ENCODE measurements around the gene ZER1.
A peak's percentile ranks its signal among the peaks of the same experiment; 100 is the strongest.

Gene ZER1

DNA sequence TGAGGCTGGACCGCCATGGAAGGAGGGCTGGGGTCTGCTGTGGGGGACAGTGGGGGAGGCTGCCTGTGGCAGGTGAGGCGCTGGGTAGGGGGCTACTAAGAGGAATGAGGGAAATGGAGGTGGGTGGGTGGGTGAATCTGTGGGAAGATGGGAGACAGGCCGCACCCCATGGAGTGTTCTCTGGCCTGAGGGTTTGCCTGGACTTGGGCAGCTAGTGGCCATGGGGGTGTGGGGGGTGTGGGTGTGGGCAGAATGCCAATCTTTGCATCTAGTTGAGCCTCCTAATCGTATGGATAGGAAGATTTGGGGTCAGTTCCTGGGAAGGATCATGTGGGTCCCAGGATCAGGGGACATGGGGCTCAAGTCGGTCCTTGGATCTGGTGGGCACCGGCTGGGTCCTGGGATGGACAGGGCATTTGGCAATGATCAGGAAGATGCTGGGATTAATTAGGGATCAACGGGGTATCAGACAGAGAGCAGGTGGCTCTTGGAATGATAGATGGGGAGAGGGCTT lies 48.3 kb downstream of the ZER1 start:
- 46% methylated on average over 7 of the region's 7 CpGs for WGBS
- Histone ChIP-seq H3K27ac (ENCODE audit: low read length, poor library complexity, severe bottlenecking) (no peak overlapping the region), H3K4me1 (ENCODE audit: control insufficient read depth, insufficient read depth, low read depth, low read length) (peaks cover 25% of the 10 kb centered on the region), H3K23ac (ENCODE audit: low read length in 2 of 2) (peak overlapping the region in 1 of 2 experiments; percentile 61), H3K4me3 (ENCODE audit: insufficient read depth in 1 of 2, low read depth in 1 of 2, low read length in 2 of 2) (peak overlapping the region; percentile 80 to 91), H2BK120ac (ENCODE audit: low read depth, low read length) (no peak overlapping the region), H3K4ac (ENCODE audit: low read depth in 1 of 2, low read length in 2 of 2) (peak overlapping the region in 1 of 2 experiments; percentile 67), H4K91ac (ENCODE audit: low read length) (no peak overlapping the region), H2BK15ac (ENCODE audit: low read depth, poor library complexity, severe bottlenecking) (no peak overlapping the region), H3K79me1 (replicated peaks; ENCODE audit: low read length, poor library complexity, severe bottlenecking) (peaks cover 2% of the 10 kb centered on the region), H3K36me3 (ENCODE audit: control insufficient read depth in 1 of 2, insufficient read depth in 2 of 2, low read depth in 1 of 2, low read length in 2 of 2) (peaks cover 5 to 33% of the 10 kb centered on the region in 2 experiments), H3K4me2 (ENCODE audit: low read length, poor library complexity, severe bottlenecking) (peak overlapping the region; percentile 79), H3K27me3 (ENCODE audit: control insufficient read depth in 1 of 2, insufficient read depth in 1 of 2, low read length in 2 of 2) (no peaks in the 10 kb centered on the region), H2BK5ac (ENCODE audit: low read depth, low read length, poor library complexity, severe bottlenecking) (no peak overlapping the region), H3K9ac (ENCODE audit: low read length) (peak overlapping the region; percentile 87), H2AK5ac (ENCODE audit: low read length, severe bottlenecking) (no peak overlapping the region), H3K9me3 (ENCODE audit: control insufficient read depth, low read length) (no peaks in the 10 kb centered on the region), H3K18ac (ENCODE audit: low read depth in 1 of 2, low read length in 2 of 2) (peak overlapping the region in 1 of 2 experiments; percentile 90), H4K8ac (ENCODE audit: low read length) (peak overlapping the region; percentile 47), H2AFZ (ENCODE audit: low read depth, low read length) (peak overlapping the region; percentile 46), H2BK12ac (ENCODE audit: low read length in 2 of 2) (no peak overlapping the region), H3K14ac (ENCODE audit: low read length in 2 of 2) (peak overlapping the region in 1 of 2 experiments; percentile 82)
- peak; percentile 10 for DNase-seq

DNA sequence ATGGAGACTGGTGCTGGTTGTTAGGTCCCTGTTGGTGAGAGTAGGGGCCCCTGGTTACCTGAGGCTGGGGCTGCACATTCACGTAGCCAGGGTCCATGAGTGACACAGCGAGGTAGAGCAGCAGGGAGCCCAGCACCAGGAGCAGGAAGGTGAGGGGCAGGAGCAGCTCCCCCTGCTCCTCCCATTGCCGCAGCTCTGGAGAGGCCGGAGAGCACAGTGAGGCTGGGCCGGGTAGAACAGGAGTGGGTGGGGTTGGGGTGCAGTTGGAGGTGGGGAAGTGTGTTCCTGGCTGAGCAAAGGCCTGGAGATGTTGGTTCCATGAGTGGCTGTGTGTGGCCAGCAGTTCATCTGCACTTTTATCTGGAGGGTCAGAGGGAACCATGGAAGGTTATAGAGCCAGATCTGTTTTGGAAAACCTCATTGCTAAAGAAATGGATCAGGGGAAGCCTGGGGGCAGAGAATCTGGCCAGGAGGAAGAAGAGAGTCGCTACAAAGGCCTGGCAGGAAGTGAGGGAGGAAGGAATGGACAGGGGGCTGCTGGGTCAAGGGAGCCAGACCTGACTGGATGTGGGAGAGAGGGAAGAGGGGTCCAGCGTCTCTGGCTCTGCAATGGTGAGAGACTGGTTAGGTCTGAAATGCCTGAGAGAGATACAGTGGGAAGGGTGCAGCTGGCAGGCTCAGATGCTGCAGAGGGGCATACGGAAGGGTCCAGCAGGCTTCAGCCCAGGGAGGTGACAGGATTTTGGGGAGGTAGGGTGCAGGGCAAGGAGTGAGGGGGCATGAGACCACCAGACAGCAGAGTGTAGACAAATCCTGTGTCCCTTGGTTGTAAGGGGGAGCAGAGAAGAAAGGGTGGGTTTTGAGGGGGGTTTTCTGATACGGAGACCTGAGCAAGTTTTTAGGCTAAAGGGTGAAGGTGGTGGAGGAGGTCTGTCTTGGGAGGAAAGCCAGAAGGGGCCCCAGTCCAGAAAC lies 49.1 kb downstream of the ZER1 start:
- no peak overlapping the region for H2BK5ac ChIP-seq (ENCODE audit: low read depth, low read length, poor library complexity, severe bottlenecking)
- H2BK15ac ChIP-seq (ENCODE audit: low read depth, poor library complexity, severe bottlenecking): no peak overlapping the region
- H3K9me3 ChIP-seq (ENCODE audit: control insufficient read depth, low read length): no peaks in the 10 kb centered on the region
- H3K79me1 ChIP-seq (replicated peaks; ENCODE audit: low read length, poor library complexity, severe bottlenecking): no peaks in the 10 kb centered on the region
- H3K4ac ChIP-seq (ENCODE audit: low read depth in 1 of 2, low read length in 2 of 2): no peak overlapping the region
- H3K4me2 ChIP-seq (ENCODE audit: low read length, poor library complexity, severe bottlenecking): no peak overlapping the region
- no peak overlapping the region for H2BK12ac ChIP-seq (ENCODE audit: low read length in 2 of 2)
- H3K27me3 ChIP-seq (ENCODE audit: control insufficient read depth in 1 of 2, insufficient read depth in 1 of 2, low read length in 2 of 2): no peaks in the 10 kb centered on the region
- WGBS: 83% methylated on average over 9 of the region's 9 CpGs
- DNase-seq: no peak
- peaks cover 5 to 30% of the 10 kb centered on the region in 2 experiments for H3K36me3 ChIP-seq (ENCODE audit: control insufficient read depth in 1 of 2, insufficient read depth in 2 of 2, low read depth in 1 of 2, low read length in 2 of 2)
- no peak overlapping the region for H2BK120ac ChIP-seq (ENCODE audit: low read depth, low read length)
- H3K4me3 ChIP-seq (ENCODE audit: insufficient read depth in 1 of 2, low read depth in 1 of 2, low read length in 2 of 2): no peak overlapping the region
- H3K4me1 ChIP-seq (ENCODE audit: control insufficient read depth, insufficient read depth, low read depth, low read length): peaks cover 22% of the 10 kb centered on the region
- no peak overlapping the region for H4K91ac ChIP-seq (ENCODE audit: low read length)
- H2AFZ ChIP-seq (ENCODE audit: low read depth, low read length): no peak overlapping the region
- H3K23ac ChIP-seq (ENCODE audit: low read length in 2 of 2): peak overlapping the region in 1 of 2 experiments; percentile 3
- H3K27ac ChIP-seq (ENCODE audit: low read length, poor library complexity, severe bottlenecking): no peak overlapping the region
- no peak overlapping the region for H2AK5ac ChIP-seq (ENCODE audit: low read length, severe bottlenecking)
- H3K18ac ChIP-seq (ENCODE audit: low read depth in 1 of 2, low read length in 2 of 2): no peak overlapping the region
- H4K8ac ChIP-seq (ENCODE audit: low read length): no peak overlapping the region
- H3K9ac ChIP-seq (ENCODE audit: low read length): no peak overlapping the region
- no peak overlapping the region for H3K14ac ChIP-seq (ENCODE audit: low read length in 2 of 2)

GRCh38 chr9:128721487-128722010 lies 50.2 kb downstream of the ZER1 start:
- Histone ChIP-seq H3K18ac (ENCODE audit: low read depth in 1 of 2, low read length in 2 of 2) (no peak overlapping the region), H3K4me1 (ENCODE audit: control insufficient read depth, insufficient read depth, low read depth, low read length) (peaks cover 22% of the 10 kb centered on the region), H3K4ac (ENCODE audit: low read depth in 1 of 2, low read length in 2 of 2) (no peak overlapping the region), H2BK15ac (ENCODE audit: low read depth, poor library complexity, severe bottlenecking) (no peak overlapping the region), H3K4me3 (ENCODE audit: insufficient read depth in 1 of 2, low read depth in 1 of 2, low read length in 2 of 2) (no peak overlapping the region), H3K36me3 (ENCODE audit: control insufficient read depth in 1 of 2, insufficient read depth in 2 of 2, low read depth in 1 of 2, low read length in 2 of 2) (peaks cover 5 to 30% of the 10 kb centered on the region in 2 experiments), H3K9me3 (ENCODE audit: control insufficient read depth, low read length) (no peaks in the 10 kb centered on the region), H2BK5ac (ENCODE audit: low read depth, low read length, poor library complexity, severe bottlenecking) (no peak overlapping the region), H3K9ac (ENCODE audit: low read length) (no peak overlapping the region), H2AFZ (ENCODE audit: low read depth, low read length) (no peak overlapping the region), H3K79me1 (replicated peaks; ENCODE audit: low read length, poor library complexity, severe bottlenecking) (no peaks in the 10 kb centered on the region), H3K4me2 (ENCODE audit: low read length, poor library complexity, severe bottlenecking) (no peak overlapping the region), H3K23ac (ENCODE audit: low read length in 2 of 2) (no peak overlapping the region), H2BK120ac (ENCODE audit: low read depth, low read length) (no peak overlapping the region), H2AK5ac (ENCODE audit: low read length, severe bottlenecking) (no peak overlapping the region), H3K27ac (ENCODE audit: low read length, poor library complexity, severe bottlenecking) (no peak overlapping the region), H2BK12ac (ENCODE audit: low read length in 2 of 2) (no peak overlapping the region), H3K27me3 (ENCODE audit: control insufficient read depth in 1 of 2, insufficient read depth in 1 of 2, low read length in 2 of 2) (no peaks in the 10 kb centered on the region), H4K91ac (ENCODE audit: low read length) (no peak overlapping the region), H4K8ac (ENCODE audit: low read length) (no peak overlapping the region), H3K14ac (ENCODE audit: low read length in 2 of 2) (no peak overlapping the region)
- no peak for DNase-seq
- WGBS: 98% methylated on average over 15 of the region's 18 CpGs

- Histone ChIP-seq H3K9me3 (ENCODE audit: control insufficient read depth, low read length) (no peaks in the 10 kb centered on the region), H3K18ac (ENCODE audit: low read depth in 1 of 2, low read length in 2 of 2) (no peak overlapping the region), H2AK5ac (ENCODE audit: low read length, severe bottlenecking) (no peak overlapping the region), H3K79me1 (replicated peaks; ENCODE audit: low read length, poor library complexity, severe bottlenecking) (no peaks in the 10 kb centered on the region), H3K23ac (ENCODE audit: low read length in 2 of 2) (no peak overlapping the region), H2BK5ac (ENCODE audit: low read depth, low read length, poor library complexity, severe bottlenecking) (no peak overlapping the region), H2BK12ac (ENCODE audit: low read length in 2 of 2) (no peak overlapping the region), H3K27me3 (ENCODE audit: control insufficient read depth in 1 of 2, insufficient read depth in 1 of 2, low read length in 2 of 2) (no peaks in the 10 kb centered on the region), H3K4me2 (ENCODE audit: low read length, poor library complexity, severe bottlenecking) (no peak overlapping the region), H4K91ac (ENCODE audit: low read length) (no peak overlapping the region), H2AFZ (ENCODE audit: low read depth, low read length) (no peak overlapping the region), H3K4me1 (ENCODE audit: control insufficient read depth, insufficient read depth, low read depth, low read length) (peaks cover 22% of the 10 kb centered on the region), H2BK120ac (ENCODE audit: low read depth, low read length) (no peak overlapping the region), H4K8ac (ENCODE audit: low read length) (no peak overlapping the region), H3K4me3 (ENCODE audit: insufficient read depth in 1 of 2, low read depth in 1 of 2, low read length in 2 of 2) (no peak overlapping the region), H3K9ac (ENCODE audit: low read length) (no peak overlapping the region), H3K36me3 (ENCODE audit: control insufficient read depth in 1 of 2, insufficient read depth in 2 of 2, low read depth in 1 of 2, low read length in 2 of 2) (peaks cover 5 to 30% of the 10 kb centered on the region in 2 experiments), H3K27ac (ENCODE audit: low read length, poor library complexity, severe bottlenecking) (no peak overlapping the region), H3K14ac (ENCODE audit: low read length in 2 of 2) (no peak overlapping the region), H3K4ac (ENCODE audit: low read depth in 1 of 2, low read length in 2 of 2) (no peak overlapping the region), H2BK15ac (ENCODE audit: low read depth, poor library complexity, severe bottlenecking) (no peak overlapping the region)
- DNase-seq: no peak
- 93% methylated on average over 17 of the region's 22 CpGs for WGBS
Observed at GRCh38 chr9:128720841-128721486, 50.8 kb downstream of the ZER1 start.

Data from mesenchymal stem cell (in vitro differentiated cells and primary cell).